Naive B cell (primary cell): ENCODE data around the gene SBNO1. TPM values are rescaled to one million over a fixed set of nuclear protein-coding genes. Genes with fewer than 3 reads are reported as not detected.
"Not testable (repeated sequence)": the region's sequence is repeated elsewhere in the genome, so short reads cannot be mapped to it uniquely, and the experiment has no call there.

Experiments
- ATAC-seq, 2 donors: fragments of 150-1000 bp; cut with Tn5 transposase; 2 replicates each; pipeline ENCODE4 v1.10.0; 2021; ENCODE audit warnings: low read depth in 2 of 2, mild to moderate bottlenecking in 2 of 2, moderate library complexity in 2 of 2
- DNase-seq: peaks from one replicate; pipeline ENCODE4 v3.0.0; 2022
- H3K27ac Mint-ChIP-seq, 6 donors: one replicate each; pipeline ENCODE4 v1.8.0; 2020 to 2022; ENCODE audit warnings: mild to moderate bottlenecking in 6 of 6, mixed read lengths in 6 of 6, moderate library complexity in 5 of 6, inconsistent platforms in 2 of 6
- H3K27me3 Mint-ChIP-seq, 3 donors: one replicate each; pipeline ENCODE4 v1.8.0; 2021 to 2022; ENCODE audit warnings: mixed read lengths in 3 of 3, mild to moderate bottlenecking in 1 of 3
- H3K36me3 Mint-ChIP-seq, 2 donors: one replicate each; pipeline ENCODE4 v1.8.0; 2020 to 2022; ENCODE audit warnings: mixed read lengths in 2 of 2, inconsistent platforms in 1 of 2, mild to moderate bottlenecking in 1 of 2
- H3K4me1 Mint-ChIP-seq, 3 donors: one replicate each; pipeline ENCODE4 v1.8.0; 2020 to 2022; ENCODE audit warnings: mixed read lengths in 3 of 3, inconsistent platforms in 1 of 3, mild to moderate bottlenecking in 1 of 3, moderate library complexity in 1 of 3
- H3K4me3 Mint-ChIP-seq, 8 donors: one replicate each; pipeline ENCODE4 v1.8.0; 2020 to 2022; ENCODE audit warnings: mild to moderate bottlenecking in 8 of 8, mixed read lengths in 8 of 8, moderate library complexity in 8 of 8, inconsistent platforms in 2 of 8
- H3K9me3 Mint-ChIP-seq, 7 donors: one replicate each; pipeline ENCODE4 v1.8.0; 2020 to 2022; ENCODE audit warnings: mixed read lengths in 7 of 7, mild to moderate bottlenecking in 5 of 7, inconsistent platforms in 2 of 7, moderate library complexity in 1 of 7
- polyA plus RNA-seq, 6 donors: library from polyadenylated mRNA; unstranded; fragments of 300-500 nt; fragmentation: Illumina TruSeq; gene quantifications; one replicate each; pipeline ENCODE4 v1.2.3, GENCODE V29; 2021; ENCODE audit warnings: low read depth in 6 of 6

The SBNO1 gene
- polyA plus RNA-seq, 6 donors from 2014 or later, result 17.2 to 30.6 (median 24.1) TPM

DNA sequence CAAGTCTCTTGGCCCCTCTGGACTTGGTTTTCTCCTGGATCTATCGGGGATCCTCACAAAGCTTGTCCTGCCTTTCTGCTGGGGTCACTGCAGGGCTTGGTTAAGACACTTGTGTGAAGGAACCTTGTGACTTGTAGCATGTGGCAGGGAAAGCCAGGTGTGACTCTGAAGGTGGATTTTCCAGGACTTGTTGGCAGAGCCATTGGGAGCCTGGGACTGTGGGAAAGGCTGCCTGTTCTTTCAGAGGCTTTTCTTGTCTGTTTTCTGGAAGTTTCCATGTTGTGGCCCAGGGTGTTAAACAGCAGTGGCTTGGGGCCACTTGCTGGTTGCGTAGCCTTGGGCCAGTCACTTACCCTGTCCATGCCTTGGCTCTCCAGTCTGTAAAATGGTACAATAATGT lies 31.9 kb upstream of the SBNO1 start:
- Mint-ChIP-seq H3K27ac (no peak overlapping the region), H3K36me3 (peaks cover 0 to 9% of the 10 kb centered on the region in 2 donors), H3K27me3 (no peaks in the 10 kb centered on the region), H3K4me3 (no peak overlapping the region), H3K4me1 (peaks cover 0 to 13% (median 8%) of the 10 kb centered on the region in 3 donors), H3K9me3 (no peaks in the 10 kb centered on the region)
- DNase-seq (no peak), ATAC-seq (no peak)

DNA sequence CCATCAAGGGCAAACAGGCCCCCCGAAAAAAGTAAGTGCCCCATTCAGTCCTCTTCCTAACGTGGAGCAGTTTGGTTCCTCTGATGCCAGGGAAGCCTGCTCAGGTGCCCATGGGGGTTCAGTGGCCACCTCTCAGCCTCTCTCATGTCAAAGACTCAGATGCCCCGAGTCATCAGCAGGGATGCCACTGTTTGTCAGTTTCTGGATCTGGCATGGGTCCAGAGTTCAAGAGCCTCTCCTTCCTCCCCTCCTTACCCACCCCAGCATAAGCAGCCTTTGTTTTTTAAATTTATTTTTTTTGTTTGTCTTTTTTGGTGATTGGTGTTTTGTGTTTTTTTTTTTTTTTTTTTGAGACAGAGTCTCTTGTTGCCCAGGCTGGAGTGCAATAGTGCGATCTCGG lies 30.6 kb upstream of the SBNO1 start:
- DNase-seq (no peak), ATAC-seq (no peak)
- Mint-ChIP-seq H3K4me3 (peak overlapping the region in 1 of 8 donors; percentile 29), H3K4me1 (peaks cover 5 to 18% (median 12%) of the 10 kb centered on the region in 3 donors), H3K27me3 (no peaks in the 10 kb centered on the region), H3K27ac (peak overlapping the region in 1 of 6 donors; percentile 42), H3K9me3 (no peaks in the 10 kb centered on the region), H3K36me3 (peaks cover 0 to 9% of the 10 kb centered on the region in 2 donors)

DNA sequence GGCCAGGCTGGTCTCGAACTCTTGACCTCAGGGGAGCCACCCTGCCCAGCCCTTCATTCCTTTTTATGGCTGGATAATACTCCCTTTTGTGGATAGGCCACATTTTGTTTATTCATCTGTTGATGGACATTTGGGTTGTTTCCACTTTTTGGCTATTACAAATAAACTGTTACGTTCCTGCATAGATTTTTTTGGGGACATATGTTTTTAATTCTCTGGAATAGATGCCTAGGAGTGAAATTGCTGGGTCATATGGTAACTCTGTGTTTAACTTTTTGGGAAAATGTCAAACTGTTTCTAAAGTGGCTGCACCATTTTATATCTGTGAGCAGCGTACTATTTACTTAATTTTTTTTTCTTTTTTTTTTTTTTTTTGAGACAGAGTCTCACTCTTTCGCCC lies 29.1 kb upstream of the SBNO1 start:
- Mint-ChIP-seq H3K4me3 (peak overlapping the region in 1 of 8 donors; percentile 38), H3K27ac (no peak overlapping the region), H3K27me3 (no peaks in the 10 kb centered on the region), H3K4me1 (peaks cover 10 to 18% (median 12%) of the 10 kb centered on the region in 3 donors), H3K36me3 (peaks cover 0 to 9% of the 10 kb centered on the region in 2 donors), H3K9me3 (no peaks in the 10 kb centered on the region)
- ATAC-seq, result no peak
- DNase-seq, result no peak

DNA sequence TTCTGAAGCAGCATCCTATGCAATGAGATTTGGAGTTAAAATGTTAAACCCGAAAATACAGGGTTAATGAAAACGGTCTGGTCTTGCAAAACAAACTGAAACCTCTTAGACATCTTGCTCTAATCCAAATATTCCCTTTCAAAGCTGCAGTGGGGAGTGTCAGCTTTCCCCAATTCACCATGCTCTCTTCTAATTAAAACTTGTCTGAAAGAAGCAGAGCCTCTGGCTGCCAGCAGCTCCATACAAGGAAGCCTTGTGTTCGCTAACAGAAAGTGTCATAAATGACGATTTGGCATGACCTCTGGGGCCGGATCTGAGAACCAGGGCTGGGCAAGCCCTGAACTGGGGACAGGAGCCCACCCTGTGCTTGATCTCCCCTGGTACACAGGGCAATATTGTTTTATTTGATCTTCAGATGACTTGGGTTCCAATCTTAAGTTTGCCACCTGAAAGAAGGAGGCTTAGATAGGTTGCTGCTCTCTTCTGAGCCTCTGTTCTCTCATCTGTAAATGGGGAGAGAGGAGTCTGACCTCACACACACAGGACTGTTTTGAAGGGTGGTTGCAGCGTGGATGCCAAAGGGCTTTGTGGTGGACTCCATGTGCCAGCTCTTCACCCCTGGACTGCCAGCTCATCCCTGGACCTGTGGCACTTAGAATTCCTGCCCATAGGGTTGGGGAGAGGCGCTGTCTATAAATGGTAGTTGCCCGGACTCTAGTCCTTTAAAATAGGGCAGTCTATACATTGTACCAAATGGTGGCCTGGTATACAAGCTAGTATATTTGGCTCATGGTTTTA lies 27.1 kb upstream of the SBNO1 start:
- no peak overlapping the region for H3K27ac Mint-ChIP-seq
- H3K36me3 Mint-ChIP-seq, result peaks cover 0 to 9% of the 10 kb centered on the region in 2 donors
- ATAC-seq (no peak), DNase-seq (no peak)
- H3K27me3 Mint-ChIP-seq, result no peaks in the 10 kb centered on the region
- H3K9me3 Mint-ChIP-seq, result no peaks in the 10 kb centered on the region
- peak overlapping the region in 6 of 8 donors; percentile 9 to 95 (median 86) for H3K4me3 Mint-ChIP-seq
- peaks cover 20 to 30% (median 26%) of the 10 kb centered on the region in 3 donors for H3K4me1 Mint-ChIP-seq

DNA sequence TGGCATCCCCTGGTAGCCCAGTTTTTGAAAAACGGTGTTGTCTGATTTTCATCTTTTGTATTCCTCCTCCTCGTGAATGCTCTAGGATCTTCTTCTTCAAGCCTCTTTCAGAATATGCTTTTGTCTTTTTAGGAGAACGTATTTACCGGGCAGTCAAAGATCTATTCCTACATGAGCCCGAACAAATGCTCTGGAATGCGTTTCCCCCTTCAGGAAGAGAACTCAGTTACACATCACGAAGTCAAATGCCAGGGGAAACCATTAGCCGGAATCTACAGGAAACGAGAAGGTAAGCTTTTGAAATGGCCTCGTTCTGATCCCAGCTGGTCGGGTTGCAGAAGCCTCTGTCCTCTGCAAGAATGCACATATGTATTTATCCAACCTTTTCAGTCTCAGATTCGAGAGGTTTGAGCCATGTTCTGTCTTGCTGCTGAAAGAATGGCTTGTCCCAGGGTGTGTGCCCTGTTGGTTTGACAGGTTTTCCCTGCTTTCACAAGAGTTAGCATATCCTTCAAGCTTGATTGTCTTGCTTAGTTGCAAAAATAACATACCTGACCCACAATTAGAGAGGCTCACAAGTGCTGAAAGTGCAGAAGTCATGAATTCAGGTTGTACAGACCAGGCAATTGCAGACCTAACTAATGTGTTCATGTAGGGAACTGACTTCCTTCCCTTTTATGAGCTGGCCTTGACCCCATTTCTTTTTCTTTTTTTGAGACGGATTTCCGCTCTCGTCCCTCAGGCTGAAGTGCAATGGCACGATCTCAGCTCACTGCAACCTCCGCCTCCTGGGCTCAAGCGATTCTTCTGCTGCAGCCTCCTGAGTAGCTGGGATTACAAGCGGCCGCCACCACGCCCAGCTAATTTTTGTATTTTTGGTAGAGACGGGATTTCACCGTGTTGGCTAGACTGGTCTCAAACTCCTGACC lies 26.1 kb upstream of the SBNO1 start:
- Mint-ChIP-seq H3K27me3 (no peaks in the 10 kb centered on the region), H3K4me3 (peak overlapping the region; percentile 83 to 95 (median 87)), H3K4me1 (peaks cover 20 to 30% (median 26%) of the 10 kb centered on the region in 3 donors), H3K9me3 (no peaks in the 10 kb centered on the region), H3K27ac (peak overlapping the region in 4 of 6 donors; percentile 59 to 91 (median 84)), H3K36me3 (peaks cover 0 to 9% of the 10 kb centered on the region in 2 donors)
- DNase-seq (no peak), ATAC-seq (no peak)

DNA sequence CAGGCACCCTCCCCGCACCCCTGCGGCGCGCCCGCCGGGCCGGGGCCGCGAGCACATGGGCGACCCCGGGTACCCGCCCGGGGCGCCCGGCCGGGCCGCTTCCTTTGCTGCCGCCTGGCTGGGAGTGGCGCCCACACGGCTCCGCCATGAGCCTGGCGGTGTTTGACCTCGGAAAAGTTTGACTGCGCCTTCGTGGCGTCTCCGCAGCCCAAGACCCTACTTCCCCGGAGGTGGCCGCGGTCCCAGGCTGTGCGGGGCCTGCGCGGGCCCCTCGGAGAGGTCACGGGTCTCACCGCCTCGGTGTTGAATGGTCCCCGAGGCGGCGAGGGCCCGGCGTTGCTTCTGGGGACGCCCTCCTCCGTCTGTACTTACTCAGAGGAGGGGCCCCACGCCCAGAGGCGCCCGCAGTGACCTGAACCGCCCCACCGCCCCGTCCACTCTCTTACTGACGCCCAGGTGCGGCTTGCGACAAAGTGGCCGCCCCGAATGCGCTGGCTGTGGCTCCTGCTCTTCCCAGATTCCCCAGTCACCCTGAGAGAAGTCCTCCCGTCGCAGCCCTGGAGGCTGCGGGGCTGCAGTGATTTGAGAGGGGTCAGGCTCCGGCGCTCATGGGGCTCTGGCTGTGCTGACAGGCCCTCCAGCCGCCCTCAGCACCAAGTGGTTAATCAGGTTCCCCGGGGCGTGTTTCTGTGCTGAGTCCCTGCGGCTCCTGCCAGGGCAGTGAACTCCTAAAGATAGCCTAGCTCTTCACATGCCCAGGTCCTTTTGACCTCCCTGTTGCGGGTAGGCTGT lies 25.1 kb upstream of the SBNO1 start:
- Mint-ChIP-seq H3K27ac (peak overlapping the region; percentile 33 to 91 (median 72)), H3K27me3 (no peaks in the 10 kb centered on the region), H3K9me3 (no peaks in the 10 kb centered on the region), H3K36me3 (peaks cover 0 to 3% of the 10 kb centered on the region in 2 donors), H3K4me3 (peak overlapping the region; percentile 83 to 95 (median 87)), H3K4me1 (peaks cover 20 to 30% (median 25%) of the 10 kb centered on the region in 3 donors)
- ATAC-seq (peak; percentile 17 to 20), DNase-seq (peak; percentile 25)

DNA sequence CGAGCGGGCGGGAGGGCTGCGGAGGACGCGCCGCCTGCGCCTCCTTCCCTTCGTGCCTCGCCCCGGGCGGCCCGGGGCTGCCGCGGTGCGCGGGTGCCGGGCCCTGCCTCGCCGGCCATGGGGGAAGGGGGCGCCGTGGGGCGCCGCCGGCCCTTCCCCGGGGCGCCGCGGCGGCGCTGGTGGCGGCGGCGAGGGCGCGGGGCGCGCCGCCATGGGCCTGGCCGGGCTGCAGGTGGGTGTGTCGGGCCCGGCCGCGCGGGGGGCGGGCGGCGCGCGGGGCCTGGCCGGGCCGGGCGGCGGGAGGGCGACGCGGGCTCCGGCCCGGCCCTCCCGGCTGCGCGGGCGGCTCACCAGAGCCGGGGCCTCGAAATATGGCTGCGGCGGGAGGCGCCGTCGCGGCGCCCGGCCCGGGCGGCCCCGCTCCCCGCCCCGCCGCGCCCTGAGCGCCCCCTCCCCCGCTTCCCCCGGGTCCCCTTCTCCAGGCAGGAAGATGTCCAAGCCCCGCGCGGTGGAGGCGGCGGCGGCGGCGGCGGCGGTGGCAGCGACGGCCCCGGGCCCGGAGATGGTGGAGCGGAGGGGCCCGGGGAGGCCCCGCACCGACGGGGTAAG lies 24.4 kb upstream of the SBNO1 start:
- DNase-seq (no peak), ATAC-seq (peak in 1 of 2 donors; percentile 54)
- Mint-ChIP-seq H3K27me3 (no peaks in the 10 kb centered on the region), H3K4me1 (peaks cover 22 to 35% (median 26%) of the 10 kb centered on the region in 3 donors), H3K9me3 (no peaks in the 10 kb centered on the region), H3K36me3 (no peaks in the 10 kb centered on the region), H3K27ac (no peak overlapping the region), H3K4me3 (peak overlapping the region in 1 of 8 donors; percentile 83)

DNA sequence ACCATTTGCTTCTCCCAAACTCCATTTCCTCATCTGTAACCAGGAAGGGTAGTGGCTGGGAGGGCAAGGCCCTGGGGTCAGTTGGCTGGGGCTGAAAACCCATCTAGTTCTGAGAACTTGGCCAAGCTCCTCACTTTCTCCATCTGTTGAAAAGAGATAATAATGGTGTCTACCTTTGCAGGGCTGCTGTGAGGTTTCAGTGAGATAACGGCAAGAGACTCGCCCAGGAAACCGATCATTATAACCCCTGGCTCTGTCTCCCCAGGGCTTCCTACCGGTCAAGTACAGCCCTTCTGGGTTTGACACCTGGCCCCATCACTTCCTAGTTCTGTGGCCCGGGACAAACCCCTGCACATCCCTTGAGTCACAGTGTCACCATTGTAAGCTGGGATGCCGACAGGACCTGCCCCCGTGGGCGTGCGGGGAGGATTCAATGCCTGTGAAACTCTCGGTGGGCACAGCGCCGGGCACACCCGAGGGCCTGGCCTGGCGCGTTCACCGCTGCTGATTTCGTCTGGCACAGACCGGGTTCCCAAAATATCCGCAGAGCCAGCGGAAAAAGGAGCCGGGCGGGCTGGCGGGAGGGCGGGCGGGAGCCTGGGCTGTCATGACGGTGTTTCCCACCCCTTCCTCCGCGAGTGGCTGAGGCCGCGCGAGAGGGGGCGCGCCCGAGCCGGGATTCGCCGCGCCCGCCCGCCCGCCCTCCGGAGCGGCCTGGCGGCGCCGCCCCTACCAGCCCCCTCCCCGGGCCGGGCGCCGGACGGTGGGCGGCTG lies 23.7 kb upstream of the SBNO1 start:
- Mint-ChIP-seq H3K4me3 (peak overlapping the region; percentile 77 to 94 (median 88)), H3K9me3 (no peaks in the 10 kb centered on the region), H3K27ac (peak overlapping the region; percentile 22 to 94 (median 90)), H3K27me3 (no peaks in the 10 kb centered on the region), H3K36me3 (no peaks in the 10 kb centered on the region), H3K4me1 (peaks cover 27 to 40% (median 33%) of the 10 kb centered on the region in 3 donors)
- ATAC-seq, result peak; percentile 67 to 68
- peak; percentile 83 for DNase-seq

DNA sequence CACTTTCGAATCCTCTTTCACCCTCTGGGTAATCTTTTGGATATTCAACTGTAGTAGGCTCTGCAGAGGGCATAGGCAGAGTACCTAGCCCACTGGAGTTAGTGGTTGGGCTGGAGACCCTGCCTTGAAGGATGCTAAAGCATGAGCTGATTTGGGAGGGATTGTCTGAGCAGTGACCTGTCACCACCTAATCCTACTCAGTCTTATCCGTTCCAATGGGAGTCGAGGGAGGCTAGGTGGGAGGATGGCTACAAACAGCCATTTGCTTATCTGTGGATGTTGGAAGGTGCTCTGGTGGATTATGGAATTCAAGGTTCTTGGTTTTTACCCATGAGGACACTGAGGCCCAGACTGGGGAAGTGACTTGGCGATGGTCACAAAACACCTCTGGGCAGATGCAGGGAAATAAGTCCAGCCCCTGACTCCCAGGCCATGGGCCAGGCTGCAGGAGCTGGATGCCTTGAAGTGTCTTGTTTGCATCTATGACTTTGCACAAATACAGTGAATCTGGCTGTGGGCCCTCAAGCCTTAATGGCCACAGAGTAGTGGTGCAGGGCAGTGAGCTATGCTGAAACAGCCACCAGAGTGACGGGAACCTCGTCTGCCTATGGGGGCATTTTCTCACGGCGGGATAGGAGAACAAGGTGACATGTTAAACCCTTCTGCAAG lies 23.0 kb upstream of the SBNO1 start:
- H3K27me3 Mint-ChIP-seq, result no peaks in the 10 kb centered on the region
- ATAC-seq (no peak), DNase-seq (no peak)
- H3K4me1 Mint-ChIP-seq, result peaks cover 28 to 37% (median 34%) of the 10 kb centered on the region in 3 donors
- H3K27ac Mint-ChIP-seq, result peak overlapping the region; percentile 41 to 94 (median 86)
- H3K9me3 Mint-ChIP-seq, result no peaks in the 10 kb centered on the region
- H3K4me3 Mint-ChIP-seq, result peak overlapping the region; percentile 77 to 94 (median 88)
- H3K36me3 Mint-ChIP-seq, result no peaks in the 10 kb centered on the region

DNA sequence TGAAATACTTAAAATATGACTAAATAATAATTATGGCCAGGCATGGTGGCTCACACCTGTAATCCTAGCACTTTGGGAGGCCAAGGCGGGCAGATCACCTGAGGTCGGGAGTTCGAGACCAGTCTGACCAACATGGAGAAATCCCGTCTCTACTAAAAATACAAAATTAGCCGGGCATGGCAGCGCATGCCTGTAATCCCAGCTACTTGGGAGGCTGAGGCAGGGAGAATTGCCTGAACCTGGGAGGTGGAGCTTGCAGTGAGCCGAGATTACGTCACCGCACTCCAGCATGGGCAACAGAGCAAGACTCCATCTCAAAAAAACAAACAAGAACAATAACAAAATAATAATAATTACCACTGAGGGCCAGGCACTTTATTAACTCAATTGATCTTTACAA lies 20.9 kb upstream of the SBNO1 start:
- DNase-seq, H3K36me3 Mint-ChIP-seq, H3K9me3 Mint-ChIP-seq, ATAC-seq, H3K27ac Mint-ChIP-seq, H3K27me3 Mint-ChIP-seq: not testable (repeated sequence)
- H3K4me1 Mint-ChIP-seq, result peaks cover 27 to 34% (median 32%) of the 10 kb centered on the region in 3 donors
- peak overlapping the region in 1 of 8 donors; percentile 47 for H3K4me3 Mint-ChIP-seq

DNA sequence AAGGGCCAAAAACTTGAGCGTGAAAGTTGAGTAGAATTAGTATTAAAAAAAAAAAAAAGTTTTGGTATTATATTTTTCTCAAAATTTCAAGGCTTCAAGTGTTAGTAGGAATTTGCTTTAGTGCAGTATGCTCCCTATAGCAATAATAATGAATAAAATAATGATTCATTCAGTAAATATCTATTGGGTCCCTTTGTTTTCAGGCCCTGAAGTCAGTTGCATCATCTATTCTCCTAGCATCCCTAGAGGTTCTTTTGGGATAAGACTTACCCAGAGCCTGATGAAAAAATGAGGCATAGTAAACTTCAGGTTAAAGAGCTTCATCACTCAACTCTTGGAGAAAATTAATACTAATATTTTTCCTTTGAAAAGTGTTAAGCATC lies 20.3 kb upstream of the SBNO1 start:
- no peaks in the 10 kb centered on the region for H3K27me3 Mint-ChIP-seq
- H3K9me3 Mint-ChIP-seq, result no peaks in the 10 kb centered on the region
- ATAC-seq, result no peak
- H3K4me3 Mint-ChIP-seq, result peak overlapping the region; percentile 87 to 99 (median 95)
- H3K27ac Mint-ChIP-seq, result peak overlapping the region in 2 of 6 donors; percentile 61 to 79
- H3K36me3 Mint-ChIP-seq, result no peaks in the 10 kb centered on the region
- no peak for DNase-seq
- H3K4me1 Mint-ChIP-seq, result peaks cover 22 to 28% (median 27%) of the 10 kb centered on the region in 3 donors
